ENCODE measurements around the gene DSCAML1.

The DSCAML1 gene

GRCh38 chr11:117437041-117437790 lies 359.8 kb downstream of the DSCAML1 start:
- no peak for DNase-seq

- no peak for DNase-seq
Measured at GRCh38 chr11:117435326-117435725, 361.7 kb downstream of the DSCAML1 start.

- DNase-seq = no peak
Measured at GRCh38 chr11:117434481-117434880, 362.5 kb downstream of the DSCAML1 start.

- no peak for DNase-seq
Measured at GRCh38 chr11:117433717-117434116, 363.3 kb downstream of the DSCAML1 start.

- DNase-seq = no peak
Measured at GRCh38 chr11:117431436-117431835, 365.6 kb downstream of the DSCAML1 start.

- DNase-seq = no peak
Measured at GRCh38 chr11:117430293-117430955, 366.6 kb downstream of the DSCAML1 start.

- no peak for DNase-seq
Measured at GRCh38 chr11:117428856-117429229, 368.2 kb downstream of the DSCAML1 start.

GRCh38 chr11:117428186-117428855 lies 368.7 kb downstream of the DSCAML1 start:
- DNase-seq = no peak

- no peak for DNase-seq
Measured at GRCh38 chr11:117427356-117427874, 369.6 kb downstream of the DSCAML1 start.

- DNase-seq = no peak
Measured at GRCh38 chr11:117426941-117427340, 370.1 kb downstream of the DSCAML1 start.

- DNase-seq = peak; percentile 65
Measured at GRCh38 chr11:117426297-117426685, 370.7 kb downstream of the DSCAML1 start.

GRCh38 chr11:117425679-117426296 lies 371.2 kb downstream of the DSCAML1 start:
- DNase-seq = no peak

- DNase-seq = no peak
Measured at GRCh38 chr11:117424781-117425180, 372.2 kb downstream of the DSCAML1 start.

- no peak for DNase-seq
Measured at GRCh38 chr11:117423046-117423575, 373.9 kb downstream of the DSCAML1 start.

- no peak for DNase-seq
Measured at GRCh38 chr11:117421476-117421875, 375.5 kb downstream of the DSCAML1 start.

- no peak for DNase-seq
Measured at GRCh38 chr11:117421041-117421440, 376.0 kb downstream of the DSCAML1 start.

GRCh38 chr11:117420598-117420997 lies 376.4 kb downstream of the DSCAML1 start:
- DNase-seq = no peak

GRCh38 chr11:117420143-117420485 lies 376.9 kb downstream of the DSCAML1 start:
- no peak for DNase-seq

- DNase-seq = no peak
Measured at GRCh38 chr11:117419482-117420142, 377.4 kb downstream of the DSCAML1 start.

GRCh38 chr11:117418737-117419481 lies 378.1 kb downstream of the DSCAML1 start:
- DNase-seq = no peak

- DNase-seq = no peak
Measured at GRCh38 chr11:117417856-117418255, 379.2 kb downstream of the DSCAML1 start.

- no peak for DNase-seq
Measured at GRCh38 chr11:117417342-117417741, 379.7 kb downstream of the DSCAML1 start.

All from CD4-positive, alpha-beta T cell treated with Interleukin-10 for 1 hour (primary cell).